Mucosa of rectum (tissue), 2 donors: ENCODE measurements around the gene CLMP.

Experiments used
- H3K27ac ChIP-seq, 2 donors: one replicate each; pipeline ENCODE4 v1.7.0; 2013; ENCODE audit warnings: inconsistent platforms in 2 of 2, low read depth in 2 of 2, low read length in 2 of 2
- H3K27me3 ChIP-seq, 2 donors: one replicate each; pipeline ENCODE4 v1.7.0; 2013; ENCODE audit warnings: low read length in 2 of 2; ENCODE audit not compliant: control insufficient read depth in 2 of 2, insufficient read depth in 2 of 2
- H3K36me3 ChIP-seq, 2 donors: one replicate each; pipeline ENCODE4 v1.7.0; 2013; ENCODE audit warnings: low read length in 2 of 2; ENCODE audit not compliant: control insufficient read depth in 2 of 2, insufficient read depth in 2 of 2
- H3K4me1 ChIP-seq, 2 donors: one replicate each; pipeline ENCODE4 v1.7.0; 2013; ENCODE audit warnings: low read length in 2 of 2, mild to moderate bottlenecking in 1 of 2; ENCODE audit not compliant: control insufficient read depth in 2 of 2, insufficient read depth in 2 of 2
- H3K4me3 ChIP-seq, 2 donors: one replicate each; pipeline ENCODE4 v1.7.0; 2013; ENCODE audit warnings: low read length in 2 of 2
- H3K9ac ChIP-seq, 2 donors: one replicate each; pipeline ENCODE4 v1.7.0; 2013; ENCODE audit warnings: low read length in 2 of 2, low read depth in 1 of 2, mild to moderate bottlenecking in 1 of 2
- H3K9me3 ChIP-seq, 2 donors: one replicate each; pipeline ENCODE4 v1.7.0; 2013; ENCODE audit warnings: low read length in 2 of 2; ENCODE audit not compliant: control insufficient read depth in 2 of 2
- donor health status: healthy.
- donor health status: Normal muscosa, but diverticular disease.

The CLMP gene

GRCh38 chr11:123173040-123173855, 21.8 kb downstream of the CLMP start:
- H3K9me3 ChIP-seq = no peaks in the 10 kb centered on the region
- H3K4me1 ChIP-seq = no peaks in the 10 kb centered on the region
- no peak overlapping the region for H3K9ac ChIP-seq
- H3K27me3 ChIP-seq = no peaks in the 10 kb centered on the region
- no peak overlapping the region for H3K4me3 ChIP-seq
- no peaks in the 10 kb centered on the region for H3K36me3 ChIP-seq
- H3K27ac ChIP-seq = no peak overlapping the region

- Histone ChIP-seq H3K36me3 (no peaks in the 10 kb centered on the region), H3K4me3 (no peak overlapping the region), H3K27me3 (no peaks in the 10 kb centered on the region), H3K4me1 (no peaks in the 10 kb centered on the region), H3K27ac (no peak overlapping the region), H3K9ac (no peak overlapping the region), H3K9me3 (no peaks in the 10 kb centered on the region)
These were observed 24.1 kb downstream of the CLMP start for GRCh38 chr11:123170929-123171328.

GRCh38 chr11:123169821-123170220, 25.2 kb downstream of the CLMP start:
- H3K27me3 ChIP-seq = no peaks in the 10 kb centered on the region
- H3K36me3 ChIP-seq = no peaks in the 10 kb centered on the region
- no peaks in the 10 kb centered on the region for H3K4me1 ChIP-seq
- no peak overlapping the region for H3K27ac ChIP-seq
- H3K9ac ChIP-seq = no peak overlapping the region
- no peak overlapping the region for H3K4me3 ChIP-seq
- no peaks in the 10 kb centered on the region for H3K9me3 ChIP-seq

GRCh38 chr11:123168955-123169484, 26.0 kb downstream of the CLMP start:
- Histone ChIP-seq H3K9me3 (no peaks in the 10 kb centered on the region), H3K4me1 (no peaks in the 10 kb centered on the region), H3K27me3 (no peaks in the 10 kb centered on the region), H3K9ac (no peak overlapping the region), H3K4me3 (no peak overlapping the region), H3K36me3 (no peaks in the 10 kb centered on the region), H3K27ac (no peak overlapping the region)

GRCh38 chr11:123168241-123168640, 26.8 kb downstream of the CLMP start:
- Histone ChIP-seq H3K4me3 (no peak overlapping the region), H3K4me1 (no peaks in the 10 kb centered on the region), H3K36me3 (no peaks in the 10 kb centered on the region), H3K9ac (no peak overlapping the region), H3K27ac (no peak overlapping the region), H3K27me3 (no peaks in the 10 kb centered on the region), H3K9me3 (no peaks in the 10 kb centered on the region)

GRCh38 chr11:123166071-123166559, 28.9 kb downstream of the CLMP start:
- Histone ChIP-seq H3K27me3 (no peaks in the 10 kb centered on the region), H3K36me3 (no peaks in the 10 kb centered on the region), H3K27ac (peak overlapping the region in 1 of 2 donors; percentile 15), H3K4me3 (no peak overlapping the region), H3K9me3 (no peaks in the 10 kb centered on the region), H3K9ac (no peak overlapping the region), H3K4me1 (no peaks in the 10 kb centered on the region)

- Histone ChIP-seq H3K4me1 (no peaks in the 10 kb centered on the region), H3K36me3 (no peaks in the 10 kb centered on the region), H3K9ac (no peak overlapping the region), H3K9me3 (no peaks in the 10 kb centered on the region), H3K27me3 (no peaks in the 10 kb centered on the region), H3K4me3 (no peak overlapping the region), H3K27ac (peak overlapping the region in 1 of 2 donors; percentile 1)
These were observed 30.2 kb downstream of the CLMP start for GRCh38 chr11:123164732-123165450.

GRCh38 chr11:123163621-123164020, 31.4 kb downstream of the CLMP start:
- Histone ChIP-seq H3K4me3 (no peak overlapping the region), H3K36me3 (no peaks in the 10 kb centered on the region), H3K4me1 (no peaks in the 10 kb centered on the region), H3K9me3 (no peaks in the 10 kb centered on the region), H3K9ac (no peak overlapping the region), H3K27me3 (no peaks in the 10 kb centered on the region), H3K27ac (no peak overlapping the region)

- Histone ChIP-seq H3K4me1 (no peaks in the 10 kb centered on the region), H3K9ac (no peak overlapping the region), H3K9me3 (no peaks in the 10 kb centered on the region), H3K27me3 (no peaks in the 10 kb centered on the region), H3K27ac (no peak overlapping the region), H3K36me3 (no peaks in the 10 kb centered on the region), H3K4me3 (no peak overlapping the region)
These were observed 33.5 kb downstream of the CLMP start for GRCh38 chr11:123161376-123162030.
